HEK293T (cell line): ENCODE measurements around the gene LRRC3C.

Experiments
- ARNT ChIP-seq: fragments of 450-650 bp; IDR thresholded peaks from 2 replicates; pipeline ENCODE4 v1.6.1; 2017; ENCODE audit warnings: mild to moderate bottlenecking
- BHLHE40 ChIP-seq: fragments of 450-650 bp; IDR thresholded peaks from 2 replicates; pipeline ENCODE4 v1.6.1; 2016; ENCODE audit warnings: mild to moderate bottlenecking, moderate library complexity, borderline replicate concordance
- ELF4 ChIP-seq: fragments of 450-650 bp; IDR thresholded peaks from 2 replicates; pipeline ENCODE4 v1.6.1; 2017; ENCODE audit warnings: antibody characterized with exemption
- FOXA1 ChIP-seq: fragments of 450-650 bp; IDR thresholded peaks from 2 replicates; pipeline ENCODE4 v1.6.1; 2016; ENCODE audit warnings: mild to moderate bottlenecking
- FOXK2 ChIP-seq: fragments of 450-650 bp; IDR thresholded peaks from 2 replicates; pipeline ENCODE4 v1.6.1; 2016; ENCODE audit warnings: mild to moderate bottlenecking
- L3MBTL2 ChIP-seq: fragments of 450-650 bp; conservative IDR thresholded peaks from 2 replicates; pipeline ENCODE4 v1.6.1; 2016; ENCODE audit warnings: mild to moderate bottlenecking
- LEF1 ChIP-seq: fragments of 450-650 bp; IDR thresholded peaks from 2 replicates; pipeline ENCODE4 v1.6.1; 2017; ENCODE audit warnings: mild to moderate bottlenecking, borderline replicate concordance
- NFRKB ChIP-seq: fragments of 450-650 bp; IDR thresholded peaks from 2 replicates; pipeline ENCODE4 v1.6.1; 2016; ENCODE audit warnings: mild to moderate bottlenecking, moderate library complexity
- SP1 ChIP-seq: fragments of 450-650 bp; IDR thresholded peaks from 2 replicates; pipeline ENCODE4 v1.6.1; 2017
- SUZ12 ChIP-seq: fragments of 450-650 bp; IDR thresholded peaks from 2 replicates; pipeline ENCODE4 v1.6.1; 2016; ENCODE audit warnings: mild to moderate bottlenecking
- TARDBP ChIP-seq: fragments of 450-650 bp; IDR thresholded peaks from 2 replicates; pipeline ENCODE4 v1.6.1; 2016
- ZNF384 ChIP-seq: fragments of 450-650 bp; IDR thresholded peaks from 2 replicates; pipeline ENCODE4 v1.6.1; 2016

GRCh38 chr17:39898088-39898487 lies 29.4 kb upstream of the LRRC3C start:
- TF ChIP-seq L3MBTL2 (no peak), SP1 (no peak), BHLHE40 (no peak), ELF4 (no peak), NFRKB (no peak), SUZ12 (no peak), FOXA1 (no peak), LEF1 (no peak), TARDBP (no peak), ZNF384 (no peak), FOXK2 (no peak), ARNT (no peak)
